HG03342 (cell line): Measurements from ENCODE around the gene ARL15.
A peak's percentile ranks its signal among the peaks of the same experiment; 100 is the strongest.
"Not testable (repeated sequence)": the region's sequence is repeated elsewhere in the genome, so short reads cannot be mapped to it uniquely, and the experiment has no call there.

Source experiments
- ATAC-seq: cut with Tn5 transposase; IDR thresholded peaks from one replicate; pipeline ENCODE4 v1.9.1; 2021; ENCODE audit warnings: mild to moderate bottlenecking, moderate library complexity; ENCODE audit not compliant: unreplicated experiment

Gene ARL15

DNA sequence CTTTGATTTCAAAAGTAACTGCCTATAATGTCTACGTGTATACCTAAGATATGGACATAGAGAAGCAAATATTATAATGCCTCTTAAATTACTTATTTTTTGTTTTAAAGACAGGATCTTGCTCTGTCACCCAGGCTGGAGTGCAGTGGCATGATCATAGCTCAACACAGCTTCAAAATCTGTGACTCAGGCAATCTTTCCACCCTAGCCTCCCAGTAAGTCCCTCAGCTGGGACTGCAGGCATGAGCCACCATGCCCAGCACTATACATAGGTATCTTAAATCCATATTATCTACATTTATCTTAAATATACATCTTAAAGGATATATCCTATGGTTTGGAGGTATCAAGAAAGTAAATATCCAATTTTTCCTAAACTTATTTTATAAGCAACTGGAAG, 261.2 kb downstream of the ARL15 start:
- ATAC-seq = no peak

DNA sequence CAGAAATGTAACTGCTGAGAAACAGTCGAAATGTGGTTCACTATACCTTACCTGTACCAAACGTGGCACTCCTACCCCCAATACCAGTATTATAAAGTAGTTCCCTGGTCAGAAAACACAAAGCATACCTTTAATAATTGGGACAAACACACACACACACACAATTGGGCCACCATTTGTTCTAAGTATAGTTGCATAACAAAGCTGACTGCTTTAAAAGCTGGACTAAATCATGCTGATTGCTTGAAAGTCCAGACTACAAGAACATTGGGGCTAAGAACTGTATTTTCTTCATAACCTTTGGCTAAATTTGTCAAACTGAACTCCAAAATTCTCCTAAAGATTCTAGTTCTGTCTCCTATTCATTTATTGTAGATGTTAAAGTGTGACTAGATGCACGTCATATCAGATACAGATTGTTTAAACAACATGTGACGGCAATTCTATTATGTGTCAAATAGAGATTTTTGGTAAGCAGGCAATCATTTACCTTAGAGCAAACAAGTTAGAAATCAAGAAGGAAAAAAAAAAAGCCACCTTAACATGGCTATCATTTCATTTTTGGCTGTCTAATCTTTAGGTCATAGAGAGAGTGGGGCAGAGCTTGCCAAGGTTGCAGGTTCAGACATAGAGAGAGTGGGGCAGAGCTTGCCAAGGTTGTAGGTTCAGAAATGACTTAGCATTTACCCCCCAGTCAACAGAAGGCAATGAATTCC, 265.1 kb downstream of the ARL15 start:
- ATAC-seq = no peak

GRCh38 chr5:54044276-54044675, 266.1 kb downstream of the ARL15 start:
- not testable (repeated sequence) for ATAC-seq

DNA sequence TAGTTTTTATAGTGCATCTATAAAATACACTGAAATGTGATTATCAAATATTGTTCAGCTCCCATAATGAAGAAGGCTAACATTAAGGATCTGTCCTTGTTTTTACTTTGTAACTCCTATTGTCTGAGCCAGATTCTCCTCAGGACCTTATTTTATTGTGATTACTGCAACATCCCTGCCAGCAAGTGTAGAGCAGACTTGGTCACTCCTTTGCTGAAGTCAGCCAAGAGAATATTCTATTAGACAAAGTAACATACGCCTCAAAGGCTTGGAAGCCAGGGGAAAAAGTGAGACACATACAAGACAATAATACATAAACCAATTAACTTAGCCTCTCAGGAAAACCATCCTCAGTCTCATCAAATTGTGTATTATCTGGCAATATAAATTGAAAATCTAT, 269.6 kb downstream of the ARL15 start:
- ATAC-seq = no peak

DNA sequence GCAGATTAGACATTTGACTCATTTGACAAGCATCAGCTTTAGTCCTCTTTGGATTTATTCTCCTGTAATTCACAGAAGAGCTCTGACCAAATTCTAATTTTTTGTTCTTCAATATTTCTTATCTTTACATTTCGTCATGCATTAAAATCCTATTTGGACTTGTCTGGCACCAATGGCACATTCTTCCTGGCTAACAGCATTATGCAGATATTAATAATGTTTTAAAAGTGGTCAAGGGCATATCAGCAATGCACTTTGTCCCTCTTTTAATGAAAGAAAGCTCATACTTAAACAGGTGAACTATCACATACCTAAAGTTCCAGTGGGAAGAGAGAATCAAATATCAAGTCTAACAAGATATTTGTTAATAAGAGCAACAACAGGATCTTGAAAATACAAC, 270.4 kb downstream of the ARL15 start:
- ATAC-seq = no peak

DNA sequence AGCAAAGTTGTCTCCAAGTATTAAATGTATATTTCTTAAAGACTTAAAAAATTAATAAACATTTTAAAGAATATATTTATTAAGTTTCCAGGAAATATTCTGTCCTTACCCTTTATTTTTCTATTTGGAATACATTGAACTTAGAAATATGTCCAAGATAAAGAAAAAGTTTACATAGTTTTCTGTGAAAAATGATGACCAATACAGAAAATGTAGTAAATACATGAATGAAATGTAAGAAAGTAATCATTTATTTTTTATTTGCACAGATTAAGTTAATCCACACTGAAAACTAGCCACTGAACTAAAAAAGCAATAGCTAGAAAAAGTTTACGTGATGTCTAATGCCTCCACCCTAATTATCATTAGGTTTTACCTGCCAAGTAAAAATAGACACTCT, 273.2 kb downstream of the ARL15 start:
- no peak for ATAC-seq

- ATAC-seq = no peak
Measured at GRCh38 chr5:54030981-54031380, 279.4 kb downstream of the ARL15 start.

DNA sequence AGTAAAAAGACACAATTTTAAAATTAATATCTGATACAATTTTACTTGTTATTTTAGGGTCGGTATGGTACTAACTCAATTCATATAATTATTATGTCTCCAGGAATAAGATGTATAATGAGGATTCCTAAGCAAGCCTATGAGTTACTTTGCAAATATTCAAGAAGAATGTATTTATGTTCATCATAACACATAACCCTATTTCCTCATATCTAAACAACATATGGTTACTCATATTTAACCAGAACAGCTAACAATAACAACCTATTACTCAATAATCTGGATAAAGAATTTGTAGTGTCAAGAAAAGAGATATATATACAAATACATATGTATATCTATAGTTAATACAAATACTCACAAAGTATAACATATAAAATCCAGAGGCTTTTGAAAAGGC, 285.9 kb downstream of the ARL15 start:
- ATAC-seq = no peak

DNA sequence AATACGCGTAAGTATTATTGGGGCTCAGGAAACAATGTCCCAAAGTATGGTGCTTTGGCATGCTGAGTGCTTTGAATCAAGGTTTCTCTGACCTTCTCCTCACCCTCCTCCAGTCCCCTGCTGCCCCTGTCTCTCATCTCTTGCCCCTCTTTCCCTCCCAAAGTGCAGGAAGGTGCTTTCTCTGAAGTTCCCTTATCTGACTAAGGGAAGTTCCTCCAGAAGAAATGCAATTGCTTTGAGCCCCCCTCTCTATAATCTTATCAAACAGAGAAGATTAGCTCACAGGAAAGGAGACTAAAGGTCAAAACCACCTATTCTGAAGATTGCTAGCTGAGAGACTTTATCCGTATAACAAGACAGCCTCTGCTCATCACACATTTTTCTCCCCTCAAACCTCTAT, 288.1 kb downstream of the ARL15 start:
- ATAC-seq = no peak

DNA sequence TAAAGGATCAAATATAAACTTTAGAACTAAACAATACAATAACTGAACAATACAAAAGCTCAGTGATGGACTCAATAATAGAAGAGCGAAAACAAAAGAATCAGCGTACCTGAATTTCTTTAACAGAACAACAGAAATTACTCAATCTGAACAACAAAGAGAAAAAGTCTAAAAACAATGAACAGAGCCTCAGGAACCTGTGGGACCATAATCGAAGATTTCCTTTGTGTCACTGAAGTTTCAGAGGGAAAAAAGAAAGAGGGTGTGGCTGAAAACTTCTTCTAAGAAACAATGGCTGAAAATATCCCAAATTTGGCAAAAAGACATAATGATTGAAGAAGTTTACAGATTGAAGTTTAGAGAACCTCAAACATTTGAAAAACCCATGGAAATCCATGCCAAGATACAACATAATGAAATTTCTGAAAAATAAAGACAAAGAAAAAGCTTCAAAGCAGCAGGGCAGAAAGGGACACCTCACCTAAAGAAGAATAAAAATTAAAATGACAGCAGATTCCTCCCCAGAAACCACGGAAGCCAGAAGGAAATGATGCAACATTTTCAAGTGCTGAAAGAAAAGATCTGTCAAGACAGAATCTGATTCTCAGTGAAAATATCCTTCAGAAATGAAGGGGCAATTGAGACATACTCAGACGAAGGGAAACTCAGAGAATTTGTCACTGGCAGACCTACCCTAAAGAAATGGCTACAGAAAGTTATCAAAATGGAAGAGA, 288.8 kb downstream of the ARL15 start:
- ATAC-seq = no peak

DNA sequence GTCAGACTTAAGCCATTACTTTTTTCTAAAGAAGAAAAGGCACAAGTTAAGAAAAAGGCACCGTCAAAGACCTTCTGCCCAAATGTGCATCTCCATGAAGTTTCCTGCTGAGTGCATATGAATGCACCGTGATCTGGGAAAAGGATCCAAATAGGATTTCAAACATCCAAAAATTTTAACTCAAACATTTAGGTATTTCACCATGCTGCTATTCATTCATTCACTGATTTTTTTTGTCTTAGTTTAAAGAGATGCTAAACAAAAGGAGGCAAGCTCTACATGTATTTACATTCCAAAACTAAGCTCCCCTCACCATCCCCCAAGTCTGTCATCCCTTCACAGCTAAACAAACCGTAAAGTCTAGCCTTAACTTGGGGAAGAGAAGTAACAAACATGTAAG, 291.9 kb downstream of the ARL15 start:
- ATAC-seq = no peak

DNA sequence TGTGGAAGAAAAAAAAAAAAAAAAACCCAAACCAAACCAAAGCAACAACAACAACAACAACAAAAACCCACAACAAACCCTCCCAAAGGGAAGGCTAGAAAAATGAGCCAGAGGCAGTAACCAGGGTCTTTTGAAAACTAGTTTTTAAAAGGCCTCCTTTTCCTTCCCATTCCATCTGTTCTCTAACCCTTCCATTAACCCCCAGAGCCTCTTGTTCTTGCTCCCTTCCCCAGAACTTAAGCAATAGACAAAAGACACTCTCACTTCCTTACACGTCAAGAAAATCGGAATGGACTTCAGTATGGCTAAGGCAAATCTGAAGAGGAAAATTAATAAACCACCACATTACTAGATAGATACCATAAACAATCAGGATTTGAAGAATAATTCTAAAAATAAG, 292.8 kb downstream of the ARL15 start:
- ATAC-seq = no peak

DNA sequence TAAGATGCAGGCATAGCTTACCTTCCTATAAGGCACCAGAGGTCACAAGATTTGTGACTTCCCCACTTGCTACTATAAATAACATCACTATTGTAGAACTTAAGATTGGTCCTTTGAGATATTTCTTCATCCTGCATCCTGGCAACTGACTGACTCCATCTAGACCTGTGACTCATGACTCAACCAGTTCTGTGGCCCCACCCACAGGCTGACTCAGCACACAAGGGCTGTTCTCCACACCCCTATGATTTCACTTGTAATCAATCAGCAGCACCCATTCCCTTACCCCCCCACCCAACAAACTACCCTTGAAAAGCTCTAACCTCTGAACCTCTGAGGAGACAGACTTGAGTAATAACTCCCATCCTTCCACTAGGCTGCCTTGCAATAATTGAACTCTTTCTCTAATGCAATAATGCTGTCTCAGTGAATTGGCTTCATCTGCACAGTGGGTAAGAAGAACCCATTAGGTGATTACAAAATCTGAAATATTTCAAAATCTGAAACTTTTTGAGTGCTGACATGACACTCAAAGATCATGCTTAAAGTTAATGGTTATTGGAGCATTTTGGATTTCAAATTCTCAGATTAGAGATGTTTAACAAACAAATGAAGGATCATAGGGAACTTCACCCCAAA, 296.7 kb downstream of the ARL15 start:
- ATAC-seq = no peak

- ATAC-seq = no peak
Measured at GRCh38 chr5:54009828-54010227, 300.5 kb downstream of the ARL15 start.

DNA sequence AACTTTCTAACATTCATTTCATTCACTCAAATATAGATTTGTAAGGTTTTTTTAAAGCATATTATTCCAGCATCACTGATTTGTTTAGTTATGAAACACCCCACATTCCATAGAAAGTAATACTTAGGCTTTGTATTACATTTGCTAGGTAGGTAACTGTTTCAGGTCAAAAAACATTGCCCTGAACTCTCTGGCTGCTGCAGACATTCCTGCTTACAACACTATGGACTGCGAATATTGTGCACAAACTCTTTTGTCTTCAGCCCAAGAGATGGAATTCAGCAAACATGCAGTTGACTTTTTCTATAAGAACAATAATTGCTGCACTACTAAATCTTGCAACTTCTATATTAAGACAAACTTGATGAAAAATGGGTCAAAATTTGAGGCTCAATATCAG, 301.0 kb downstream of the ARL15 start:
- ATAC-seq = no peak

- ATAC-seq = no peak
Measured at GRCh38 chr5:54007827-54008777, 302.3 kb downstream of the ARL15 start.

GRCh38 chr5:54004697-54005096, 305.7 kb downstream of the ARL15 start:
- ATAC-seq = no peak

- peak; percentile 53 for ATAC-seq
Measured at GRCh38 chr5:54002779-54003178, 307.6 kb downstream of the ARL15 start.

DNA sequence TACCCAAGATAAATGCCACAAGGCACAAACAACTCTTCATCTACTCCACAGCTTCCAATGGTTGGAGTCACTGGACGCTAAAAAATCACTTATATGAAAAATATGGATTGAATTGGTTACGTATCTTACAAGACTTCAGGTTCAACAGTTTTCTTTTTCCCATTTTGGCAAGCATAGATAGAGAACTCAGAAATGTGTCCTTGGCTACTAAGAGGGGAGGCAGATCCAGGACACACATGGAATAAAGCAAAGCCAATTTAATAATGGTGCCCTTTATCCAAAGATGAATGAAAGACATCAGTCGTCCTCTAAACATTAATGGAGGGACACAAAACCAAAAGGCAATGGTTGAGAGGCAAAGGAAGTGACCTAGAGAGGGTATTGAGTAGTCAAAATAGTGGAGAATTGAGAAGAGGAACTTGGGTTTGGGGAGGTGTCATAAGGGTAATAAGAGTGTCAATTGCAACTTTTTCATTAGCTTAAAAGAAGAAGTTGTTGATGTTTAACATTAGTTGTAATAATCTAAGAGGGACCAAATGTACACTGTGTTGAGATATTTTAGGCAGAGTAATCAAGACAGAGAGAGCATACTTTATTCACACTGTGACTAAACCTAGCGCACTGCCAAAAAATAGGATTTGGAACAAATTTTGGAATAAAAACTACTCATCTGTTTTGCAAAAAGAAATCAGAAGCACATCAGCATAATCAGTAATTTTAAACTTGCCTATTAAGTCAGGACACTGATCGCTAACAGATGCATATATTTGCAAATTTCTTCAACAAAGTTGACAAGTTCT, 308.2 kb downstream of the ARL15 start:
- no peak for ATAC-seq

DNA sequence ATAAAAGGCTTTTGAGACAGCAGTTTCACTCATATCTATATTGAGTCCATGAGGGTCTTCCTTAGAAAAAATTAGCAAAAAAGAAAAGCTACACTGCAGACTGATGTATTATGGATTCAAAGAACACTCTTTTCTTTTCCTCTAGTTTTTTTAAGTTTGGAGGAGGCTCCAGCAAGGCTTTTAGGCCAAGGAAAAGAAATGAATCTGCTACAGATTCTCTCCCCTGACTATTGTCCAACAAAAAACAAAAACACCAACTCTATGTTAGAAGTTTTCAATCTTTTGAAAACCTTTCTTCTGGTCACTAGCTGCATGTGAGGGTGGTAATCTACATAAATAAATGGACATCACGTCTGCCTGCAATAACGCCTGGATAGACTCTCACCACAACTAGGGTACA, 310.4 kb downstream of the ARL15 start:
- no peak for ATAC-seq
